ENCODE measurements around the gene TMEM63C.

- TF ChIP-seq, protein P1, sequence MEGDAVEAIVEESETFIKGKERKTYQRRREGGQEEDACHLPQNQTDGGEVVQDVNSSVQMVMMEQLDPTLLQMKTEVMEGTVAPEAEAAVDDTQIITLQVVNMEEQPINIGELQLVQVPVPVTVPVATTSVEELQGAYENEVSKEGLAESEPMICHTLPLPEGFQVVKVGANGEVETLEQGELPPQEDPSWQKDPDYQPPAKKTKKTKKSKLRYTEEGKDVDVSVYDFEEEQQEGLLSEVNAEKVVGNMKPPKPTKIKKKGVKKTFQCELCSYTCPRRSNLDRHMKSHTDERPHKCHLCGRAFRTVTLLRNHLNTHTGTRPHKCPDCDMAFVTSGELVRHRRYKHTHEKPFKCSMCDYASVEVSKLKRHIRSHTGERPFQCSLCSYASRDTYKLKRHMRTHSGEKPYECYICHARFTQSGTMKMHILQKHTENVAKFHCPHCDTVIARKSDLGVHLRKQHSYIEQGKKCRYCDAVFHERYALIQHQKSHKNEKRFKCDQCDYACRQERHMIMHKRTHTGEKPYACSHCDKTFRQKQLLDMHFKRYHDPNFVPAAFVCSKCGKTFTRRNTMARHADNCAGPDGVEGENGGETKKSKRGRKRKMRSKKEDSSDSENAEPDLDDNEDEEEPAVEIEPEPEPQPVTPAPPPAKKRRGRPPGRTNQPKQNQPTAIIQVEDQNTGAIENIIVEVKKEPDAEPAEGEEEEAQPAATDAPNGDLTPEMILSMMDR (conservative IDR thresholded peaks at IDR 0.05 in 1 of 2, IDR thresholded peaks at IDR 0.05 in 1 of 2; ENCODE audit: extremely low read depth in 1 of 2, insufficient read depth in 1 of 2, low read depth in 1 of 2, low read length in 2 of 2): no peak
- TF ChIP-seq EZH2 (IDR thresholded peaks at IDR 0.05; ENCODE audit: borderline replicate concordance, low read length): no peak
Measured at GRCh38 chr14:77241955-77242354, 60.4 kb downstream of the TMEM63C start.
